SK-N-SH treated with all-trans-retinoic acid at 6 μM for 48 hours (cell line): ENCODE measurements around the gene ZFHX3.

Source experiments
- ATAC-seq: fragments of 200-7000 bp; cut with Tn5 transposase; 3 replicates; pipeline ENCODE4 v1.9.1; 2020; ENCODE audit warnings: mild to moderate bottlenecking, moderate library complexity
- ARNTL ChIP-seq: fragments of 450-650 bp; formaldehyde crosslinking; IDR thresholded peaks from 2 replicates; pipeline ENCODE4 v1.5.0; 2020; ENCODE audit warnings: low read depth, mild to moderate bottlenecking, moderate library complexity, borderline replicate concordance
- BACH2 ChIP-seq: fragments of 250-450 bp; sonication (Bioruptor Pico); IDR thresholded peaks from 2 replicates; pipeline ENCODE4 v1.9.0; 2021; ENCODE audit warnings: mild to moderate bottlenecking, borderline replicate concordance
- CSDC2 ChIP-seq: fragments of 250-450 bp; sonication (Bioruptor Pico); IDR thresholded peaks from 2 replicates; pipeline ENCODE4 v1.5.0; 2020; ENCODE audit warnings: mild to moderate bottlenecking, moderate library complexity
- ESRRG ChIP-seq: fragments of 250-450 bp; sonication (Bioruptor Pico); IDR thresholded peaks from 2 replicates; pipeline ENCODE4 v1.6.1; 2021; ENCODE audit warnings: mild to moderate bottlenecking
- GLIS3 ChIP-seq: fragments of 250-450 bp; sonication (Bioruptor Pico); IDR thresholded peaks from 2 replicates; pipeline ENCODE4 v1.5.0; 2020; ENCODE audit warnings: mild to moderate bottlenecking, moderate library complexity
- ISL1 ChIP-seq: fragments of 250-450 bp; sonication (Bioruptor Pico); IDR thresholded peaks from 2 replicates; pipeline ENCODE4 v2.1.2; 2022; ENCODE audit warnings: mild to moderate bottlenecking, moderate library complexity
- PPARA ChIP-seq: fragments of 250-450 bp; sonication (Bioruptor Pico); IDR thresholded peaks from 2 replicates; pipeline ENCODE4 v1.5.0; 2020; ENCODE audit warnings: mild to moderate bottlenecking, borderline replicate concordance
- RARB ChIP-seq: fragments of 250-450 bp; sonication (Bioruptor Pico); IDR thresholded peaks from 2 replicates; pipeline ENCODE4 v1.8.0; 2021; ENCODE audit warnings: mild to moderate bottlenecking, moderate library complexity
- SNAI2 ChIP-seq: fragments of 250-450 bp; sonication (Bioruptor Pico); IDR thresholded peaks from 2 replicates; pipeline ENCODE4 v1.5.0; 2020; ENCODE audit warnings: mild to moderate bottlenecking, moderate library complexity
- TCF4 ChIP-seq: fragments of 250-450 bp; sonication (Bioruptor Pico); IDR thresholded peaks from 2 replicates; pipeline ENCODE4 v1.8.0; 2021; ENCODE audit warnings: mild to moderate bottlenecking, moderate library complexity, borderline replicate concordance
- TOX ChIP-seq: fragments of 250-450 bp; sonication (Bioruptor Pico); IDR thresholded peaks from 2 replicates; pipeline ENCODE4 v1.8.0; 2021; ENCODE audit warnings: mild to moderate bottlenecking, moderate library complexity, borderline replicate concordance
- ZC3H10 ChIP-seq: fragments of 250-450 bp; sonication (Bioruptor Pico); IDR thresholded peaks from 2 replicates; pipeline ENCODE4 v1.5.1; 2021; ENCODE audit warnings: mild to moderate bottlenecking, moderate library complexity
- ZFP30 ChIP-seq: fragments of 450-650 bp; formaldehyde crosslinking; IDR thresholded peaks from 2 replicates; pipeline ENCODE4 v1.5.0; 2022; ENCODE audit warnings: mild to moderate bottlenecking, moderate library complexity
- ZNF565 ChIP-seq: fragments of 450-650 bp; formaldehyde crosslinking; conservative IDR thresholded peaks from 2 replicates; pipeline ENCODE4 v1.5.0; 2020; ENCODE audit warnings: low read depth, mild to moderate bottlenecking, moderate library complexity
- ZNF70 ChIP-seq: fragments of 450-650 bp; formaldehyde crosslinking; IDR thresholded peaks from 2 replicates; pipeline ENCODE4 v1.5.0; 2020; ENCODE audit warnings: mild to moderate bottlenecking, moderate library complexity
- ZNF8 ChIP-seq: fragments of 450-650 bp; formaldehyde crosslinking; IDR thresholded peaks from 2 replicates; pipeline ENCODE4 v1.5.0; 2020; ENCODE audit warnings: mild to moderate bottlenecking, moderate library complexity
- TF ChIP-seq, protein P1 (sequence below): fragments of 250-450 bp; sonication (Bioruptor Pico); IDR thresholded peaks from 2 replicates; pipeline ENCODE4 v1.8.0; 2020; ENCODE audit warnings: mild to moderate bottlenecking, moderate library complexity, borderline replicate concordance
- TF ChIP-seq, protein P2 (sequence below): fragments of 250-450 bp; sonication (Bioruptor Pico); IDR thresholded peaks from 2 replicates; pipeline ENCODE4 v1.5.1; 2021; ENCODE audit warnings: mild to moderate bottlenecking, moderate library complexity
- TF ChIP-seq, protein P3 (sequence below): fragments of 250-450 bp; sonication (Bioruptor Pico); IDR thresholded peaks from 2 replicates; pipeline ENCODE4 v1.8.0; 2021; ENCODE audit warnings: low read depth, mild to moderate bottlenecking, moderate library complexity, borderline replicate concordance
- TF ChIP-seq, protein P4 (sequence below): fragments of 250-450 bp; sonication (Bioruptor Pico); IDR thresholded peaks from 2 replicates; pipeline ENCODE4 v1.5.1; 2020; ENCODE audit warnings: low read depth, mild to moderate bottlenecking, moderate library complexity
- TF ChIP-seq, protein P5 (sequence below): fragments of 250-450 bp; sonication (Bioruptor Pico); IDR thresholded peaks from 2 replicates; pipeline ENCODE4 v1.5.0; 2020; ENCODE audit warnings: mild to moderate bottlenecking, moderate library complexity

ZFHX3 gene

DNA sequence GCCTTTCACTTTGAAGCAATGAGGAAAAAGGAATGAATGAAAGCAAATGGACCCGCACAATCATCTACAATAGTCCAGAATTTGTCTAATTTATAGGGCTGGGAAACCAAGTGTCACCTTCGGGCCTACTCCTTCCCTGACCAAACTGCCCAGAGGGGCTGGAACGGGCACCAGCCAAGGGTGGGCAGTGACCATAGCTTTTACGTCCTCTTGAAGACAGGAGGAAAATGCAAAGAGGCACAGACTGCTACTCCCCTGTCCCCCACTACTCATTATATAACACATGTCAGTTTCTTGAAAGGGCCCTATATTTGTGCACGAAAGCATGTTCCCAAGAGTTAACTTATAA is 122.3 kb downstream of the ZFHX3 start:
- ATAC-seq, result no peak
- TF ChIP-seq, protein P1, sequence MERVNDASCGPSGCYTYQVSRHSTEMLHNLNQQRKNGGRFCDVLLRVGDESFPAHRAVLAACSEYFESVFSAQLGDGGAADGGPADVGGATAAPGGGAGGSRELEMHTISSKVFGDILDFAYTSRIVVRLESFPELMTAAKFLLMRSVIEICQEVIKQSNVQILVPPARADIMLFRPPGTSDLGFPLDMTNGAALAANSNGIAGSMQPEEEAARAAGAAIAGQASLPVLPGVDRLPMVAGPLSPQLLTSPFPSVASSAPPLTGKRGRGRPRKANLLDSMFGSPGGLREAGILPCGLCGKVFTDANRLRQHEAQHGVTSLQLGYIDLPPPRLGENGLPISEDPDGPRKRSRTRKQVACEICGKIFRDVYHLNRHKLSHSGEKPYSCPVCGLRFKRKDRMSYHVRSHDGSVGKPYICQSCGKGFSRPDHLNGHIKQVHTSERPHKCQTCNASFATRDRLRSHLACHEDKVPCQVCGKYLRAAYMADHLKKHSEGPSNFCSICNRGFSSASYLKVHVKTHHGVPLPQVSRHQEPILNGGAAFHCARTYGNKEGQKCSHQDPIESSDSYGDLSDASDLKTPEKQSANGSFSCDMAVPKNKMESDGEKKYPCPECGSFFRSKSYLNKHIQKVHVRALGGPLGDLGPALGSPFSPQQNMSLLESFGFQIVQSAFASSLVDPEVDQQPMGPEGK (CRISPR knock-in tag), result no peak
- TF ChIP-seq, protein P2, sequence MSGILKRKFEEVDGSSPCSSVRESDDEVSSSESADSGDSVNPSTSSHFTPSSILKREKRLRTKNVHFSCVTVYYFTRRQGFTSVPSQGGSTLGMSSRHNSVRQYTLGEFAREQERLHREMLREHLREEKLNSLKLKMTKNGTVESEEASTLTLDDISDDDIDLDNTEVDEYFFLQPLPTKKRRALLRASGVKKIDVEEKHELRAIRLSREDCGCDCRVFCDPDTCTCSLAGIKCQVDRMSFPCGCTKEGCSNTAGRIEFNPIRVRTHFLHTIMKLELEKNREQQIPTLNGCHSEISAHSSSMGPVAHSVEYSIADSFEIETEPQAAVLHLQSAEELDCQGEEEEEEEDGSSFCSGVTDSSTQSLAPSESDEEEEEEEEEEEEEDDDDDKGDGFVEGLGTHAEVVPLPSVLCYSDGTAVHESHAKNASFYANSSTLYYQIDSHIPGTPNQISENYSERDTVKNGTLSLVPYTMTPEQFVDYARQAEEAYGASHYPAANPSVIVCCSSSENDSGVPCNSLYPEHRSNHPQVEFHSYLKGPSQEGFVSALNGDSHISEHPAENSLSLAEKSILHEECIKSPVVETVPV (CRISPR knock-in tag), result no peak
- TF ChIP-seq TCF4 (CRISPR knock-in tag) (no peak), ZNF70 (CRISPR knock-in tag) (no peak), BACH2 (CRISPR knock-in tag) (no peak), SNAI2 (no peak), RARB (CRISPR knock-in tag) (no peak), ZC3H10 (CRISPR knock-in tag) (no peak), CSDC2 (CRISPR knock-in tag) (no peak), PPARA (CRISPR knock-in tag) (no peak), ISL1 (CRISPR knock-in tag) (no peak), ZNF8 (no peak), ARNTL (no peak), ZFP30 (CRISPR knock-in tag) (no peak), ESRRG (no peak), GLIS3 (CRISPR knock-in tag) (no peak)
- TF ChIP-seq, protein P3, sequence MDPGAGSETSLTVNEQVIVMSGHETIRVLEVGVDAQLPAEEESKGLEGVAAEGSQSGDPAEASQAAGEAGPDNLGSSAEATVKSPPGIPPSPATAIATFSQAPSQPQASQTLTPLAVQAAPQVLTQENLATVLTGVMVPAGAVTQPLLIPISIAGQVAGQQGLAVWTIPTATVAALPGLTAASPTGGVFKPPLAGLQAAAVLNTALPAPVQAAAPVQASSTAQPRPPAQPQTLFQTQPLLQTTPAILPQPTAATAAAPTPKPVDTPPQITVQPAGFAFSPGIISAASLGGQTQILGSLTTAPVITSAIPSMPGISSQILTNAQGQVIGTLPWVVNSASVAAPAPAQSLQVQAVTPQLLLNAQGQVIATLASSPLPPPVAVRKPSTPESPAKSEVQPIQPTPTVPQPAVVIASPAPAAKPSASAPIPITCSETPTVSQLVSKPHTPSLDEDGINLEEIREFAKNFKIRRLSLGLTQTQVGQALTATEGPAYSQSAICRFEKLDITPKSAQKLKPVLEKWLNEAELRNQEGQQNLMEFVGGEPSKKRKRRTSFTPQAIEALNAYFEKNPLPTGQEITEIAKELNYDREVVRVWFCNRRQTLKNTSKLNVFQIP (CRISPR knock-in tag), result no peak
- TF ChIP-seq, protein P4, sequence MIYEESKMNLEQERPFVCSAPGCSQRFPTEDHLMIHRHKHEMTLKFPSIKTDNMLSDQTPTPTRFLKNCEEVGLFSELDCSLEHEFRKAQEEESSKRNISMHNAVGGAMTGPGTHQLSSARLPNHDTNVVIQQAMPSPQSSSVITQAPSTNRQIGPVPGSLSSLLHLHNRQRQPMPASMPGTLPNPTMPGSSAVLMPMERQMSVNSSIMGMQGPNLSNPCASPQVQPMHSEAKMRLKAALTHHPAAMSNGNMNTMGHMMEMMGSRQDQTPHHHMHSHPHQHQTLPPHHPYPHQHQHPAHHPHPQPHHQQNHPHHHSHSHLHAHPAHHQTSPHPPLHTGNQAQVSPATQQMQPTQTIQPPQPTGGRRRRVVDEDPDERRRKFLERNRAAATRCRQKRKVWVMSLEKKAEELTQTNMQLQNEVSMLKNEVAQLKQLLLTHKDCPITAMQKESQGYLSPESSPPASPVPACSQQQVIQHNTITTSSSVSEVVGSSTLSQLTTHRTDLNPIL (CRISPR knock-in tag), result no peak
- TF ChIP-seq, protein P5, sequence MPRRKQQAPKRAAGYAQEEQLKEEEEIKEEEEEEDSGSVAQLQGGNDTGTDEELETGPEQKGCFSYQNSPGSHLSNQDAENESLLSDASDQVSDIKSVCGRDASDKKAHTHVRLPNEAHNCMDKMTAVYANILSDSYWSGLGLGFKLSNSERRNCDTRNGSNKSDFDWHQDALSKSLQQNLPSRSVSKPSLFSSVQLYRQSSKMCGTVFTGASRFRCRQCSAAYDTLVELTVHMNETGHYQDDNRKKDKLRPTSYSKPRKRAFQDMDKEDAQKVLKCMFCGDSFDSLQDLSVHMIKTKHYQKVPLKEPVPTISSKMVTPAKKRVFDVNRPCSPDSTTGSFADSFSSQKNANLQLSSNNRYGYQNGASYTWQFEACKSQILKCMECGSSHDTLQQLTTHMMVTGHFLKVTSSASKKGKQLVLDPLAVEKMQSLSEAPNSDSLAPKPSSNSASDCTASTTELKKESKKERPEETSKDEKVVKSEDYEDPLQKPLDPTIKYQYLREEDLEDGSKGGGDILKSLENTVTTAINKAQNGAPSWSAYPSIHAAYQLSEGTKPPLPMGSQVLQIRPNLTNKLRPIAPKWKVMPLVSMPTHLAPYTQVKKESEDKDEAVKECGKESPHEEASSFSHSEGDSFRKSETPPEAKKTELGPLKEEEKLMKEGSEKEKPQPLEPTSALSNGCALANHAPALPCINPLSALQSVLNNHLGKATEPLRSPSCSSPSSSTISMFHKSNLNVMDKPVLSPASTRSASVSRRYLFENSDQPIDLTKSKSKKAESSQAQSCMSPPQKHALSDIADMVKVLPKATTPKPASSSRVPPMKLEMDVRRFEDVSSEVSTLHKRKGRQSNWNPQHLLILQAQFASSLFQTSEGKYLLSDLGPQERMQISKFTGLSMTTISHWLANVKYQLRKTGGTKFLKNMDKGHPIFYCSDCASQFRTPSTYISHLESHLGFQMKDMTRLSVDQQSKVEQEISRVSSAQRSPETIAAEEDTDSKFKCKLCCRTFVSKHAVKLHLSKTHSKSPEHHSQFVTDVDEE (CRISPR knock-in tag), result no peak

DNA sequence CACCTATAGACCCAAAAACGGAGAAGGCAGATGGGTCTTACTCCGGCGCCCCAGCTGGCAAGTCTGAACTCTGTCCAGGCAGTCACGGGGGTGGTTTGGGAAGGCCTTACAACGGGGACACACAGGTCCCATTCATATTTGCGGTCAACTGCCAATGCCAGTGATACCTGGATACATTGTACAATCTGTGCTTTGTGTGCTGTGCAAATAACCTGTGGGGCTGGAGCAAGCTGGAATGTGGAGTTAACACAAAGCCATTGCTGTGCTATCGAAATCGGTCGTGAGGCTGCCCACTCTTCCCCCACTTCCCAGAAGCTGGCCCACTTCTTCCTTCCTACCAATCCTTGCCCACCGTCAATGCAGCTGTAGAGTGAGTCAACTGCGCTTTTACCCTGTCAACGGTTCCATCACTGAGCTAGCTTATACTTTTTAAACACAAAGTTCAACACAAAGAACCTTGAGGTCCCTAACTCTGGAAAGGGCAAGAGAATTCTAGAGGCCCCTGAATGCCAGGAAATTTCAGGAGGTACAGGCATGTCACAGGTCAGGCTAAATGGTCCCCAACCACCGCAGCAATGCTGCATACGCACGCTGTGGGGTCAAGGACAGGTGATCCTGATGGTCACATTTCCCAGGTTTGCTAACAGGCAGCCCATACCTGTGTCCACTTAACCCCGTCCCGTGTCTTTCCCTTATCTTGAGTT is 122.8 kb downstream of the ZFHX3 start:
- ATAC-seq, result no peak
- TF ChIP-seq ZNF565 (CRISPR knock-in tag) (no peak), SNAI2 (no peak), TOX (CRISPR knock-in tag) (no peak), ZNF70 (CRISPR knock-in tag) (no peak)
- TF ChIP-seq, protein P5 (CRISPR knock-in tag), result no peak
